PC-9 (cell line): Measurements from ENCODE around the gene KAT8.
A peak's percentile ranks its signal among the peaks of the same experiment; 100 is the strongest.

Source experiments
- EZH2 ChIP-seq: fragments of 200-600 bp; sonication (generic); IDR thresholded peaks from 2 replicates; pipeline ENCODE4 v1.8.0; 2017; ENCODE audit warnings: antibody characterized with exemption, low read depth
- TF ChIP-seq, protein P1 (sequence below): fragments of 200-600 bp; sonication (generic); conservative IDR thresholded peaks from 2 replicates; pipeline ENCODE4 v1.6.1; 2017; ENCODE audit warnings: mixed run types, antibody characterized with exemption, mild to moderate bottlenecking, moderate library complexity

DNA sequence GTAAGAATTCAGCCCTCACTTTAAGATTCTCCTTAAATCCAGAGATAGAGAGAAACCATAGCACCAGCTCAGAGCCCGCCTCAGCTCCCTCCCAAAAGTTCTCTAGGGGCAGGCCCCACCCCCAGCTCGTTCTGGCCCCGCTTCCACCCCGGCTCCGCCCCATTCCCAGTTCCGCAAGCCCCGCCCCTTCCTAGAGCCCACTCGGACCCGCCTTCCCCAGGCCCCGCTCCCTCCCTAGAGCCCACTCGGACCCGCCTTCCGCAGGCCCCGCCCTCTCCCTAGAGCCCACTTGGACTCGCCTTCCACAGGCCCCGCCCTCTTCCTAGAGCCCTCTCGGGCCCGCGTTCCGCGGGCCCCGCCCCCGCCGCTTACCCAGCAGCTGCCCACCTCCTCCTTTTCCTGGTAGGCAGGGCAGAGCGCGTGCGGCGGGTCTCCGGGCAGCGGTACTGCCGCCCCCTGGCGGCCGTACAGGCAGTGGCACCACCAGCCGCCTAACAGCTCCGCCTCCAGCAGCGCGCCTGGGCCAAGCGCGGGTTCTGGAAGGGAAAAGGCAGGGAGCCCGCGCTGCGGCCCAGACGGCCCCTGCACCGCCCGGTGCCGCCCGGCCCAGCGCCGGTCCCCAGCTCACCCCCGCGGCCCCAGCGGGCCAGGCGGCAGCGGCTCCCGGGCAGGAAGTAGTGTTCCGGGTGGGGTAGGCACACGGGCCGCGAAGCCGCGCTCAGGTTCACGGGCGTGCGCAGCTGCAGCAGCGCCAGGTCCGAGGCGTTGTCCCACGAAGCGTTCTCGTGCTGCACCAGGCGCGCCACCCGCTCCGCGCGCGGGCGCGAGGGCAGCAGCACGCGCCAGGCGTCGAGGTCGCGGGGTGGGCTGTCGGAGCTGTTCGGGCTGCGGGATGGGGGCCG is 24.9 kb downstream of the KAT8 start:
- TF ChIP-seq, protein P1, sequence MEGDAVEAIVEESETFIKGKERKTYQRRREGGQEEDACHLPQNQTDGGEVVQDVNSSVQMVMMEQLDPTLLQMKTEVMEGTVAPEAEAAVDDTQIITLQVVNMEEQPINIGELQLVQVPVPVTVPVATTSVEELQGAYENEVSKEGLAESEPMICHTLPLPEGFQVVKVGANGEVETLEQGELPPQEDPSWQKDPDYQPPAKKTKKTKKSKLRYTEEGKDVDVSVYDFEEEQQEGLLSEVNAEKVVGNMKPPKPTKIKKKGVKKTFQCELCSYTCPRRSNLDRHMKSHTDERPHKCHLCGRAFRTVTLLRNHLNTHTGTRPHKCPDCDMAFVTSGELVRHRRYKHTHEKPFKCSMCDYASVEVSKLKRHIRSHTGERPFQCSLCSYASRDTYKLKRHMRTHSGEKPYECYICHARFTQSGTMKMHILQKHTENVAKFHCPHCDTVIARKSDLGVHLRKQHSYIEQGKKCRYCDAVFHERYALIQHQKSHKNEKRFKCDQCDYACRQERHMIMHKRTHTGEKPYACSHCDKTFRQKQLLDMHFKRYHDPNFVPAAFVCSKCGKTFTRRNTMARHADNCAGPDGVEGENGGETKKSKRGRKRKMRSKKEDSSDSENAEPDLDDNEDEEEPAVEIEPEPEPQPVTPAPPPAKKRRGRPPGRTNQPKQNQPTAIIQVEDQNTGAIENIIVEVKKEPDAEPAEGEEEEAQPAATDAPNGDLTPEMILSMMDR = peak; percentile 93
- no peak for TF ChIP-seq EZH2
